IMR-90 (cell line): ENCODE data around the gene CALD1. TPM values are rescaled to one million over a fixed set of nuclear protein-coding genes. Genes with fewer than 3 reads are reported as not detected.
A peak's percentile ranks its signal among the peaks of the same experiment; 100 is the strongest.

Experiments used
- ATAC-seq: fragments of 200-7000 bp; cut with Tn5 transposase; 2 replicates; pipeline ENCODE4 v1.9.1; 2020; ENCODE audit warnings: low read depth, mild to moderate bottlenecking, moderate library complexity
- BruUV-seq: library from RNA; stranded (reverse); fragments of 400-500 nt; replicated peaks from 2 replicates; lab custom pipeline; 2021; lab: Mats Ljungman, UMichigan
- CTCF ChIA-PET: fragments of 300-600 bp; formaldehyde crosslinking; extraction: SDS; loops from one replicate; lab custom pipeline; 2021; ENCODE audit warnings: antibody characterized with exemption; lab: Yijun Ruan, JAX
- POLR2A ChIA-PET: fragments of 300-600 bp; sonication (Branson Sonifier 250); formaldehyde crosslinking; loops from one replicate; lab custom pipeline; 2022; ENCODE audit warnings: antibody characterized with exemption; ENCODE audit not compliant: unreplicated experiment; lab: Charles Lee
- DNase-seq: peaks from one replicate; pipeline ENCODE4 v3.0.0; 2013
- H2AFZ ChIP-seq: replicated peaks from 2 replicates; pipeline ENCODE3; 2013; ENCODE audit warnings: low read length, mild to moderate bottlenecking; ENCODE audit not compliant: poor library complexity
- H2AK5ac ChIP-seq: 2 replicates; pipeline ENCODE4 v1.6.1; 2013; ENCODE audit warnings: low read depth, low read length, inconsistent platforms
- H2AK9ac ChIP-seq: replicated peaks from 2 replicates; pipeline ENCODE3; 2013; ENCODE audit warnings: mild to moderate bottlenecking, low read depth, low read length, moderate library complexity; ENCODE audit not compliant: poor library complexity
- H2BK120ac ChIP-seq: 2 replicates; pipeline ENCODE4 v1.6.1; 2013; ENCODE audit warnings: low read depth, low read length, inconsistent platforms
- H2BK15ac ChIP-seq: 3 replicates; pipeline ENCODE4 v1.6.1; 2013; ENCODE audit warnings: low read depth, low read length, inconsistent platforms
- H2BK20ac ChIP-seq: 2 replicates; pipeline ENCODE4 v1.6.1; 2013; ENCODE audit warnings: low read depth, mild to moderate bottlenecking, inconsistent platforms, low read length, moderate library complexity
- H2BK5ac ChIP-seq: 2 replicates; pipeline ENCODE4 v1.6.1; 2013; ENCODE audit warnings: mild to moderate bottlenecking, low read depth, low read length, inconsistent platforms; ENCODE audit not compliant: poor library complexity, severe bottlenecking
- H3K14ac ChIP-seq: replicated peaks from 2 replicates; pipeline ENCODE4 v1.6.1; 2013; ENCODE audit warnings: low read depth, low read length, inconsistent platforms
- H3K18ac ChIP-seq: 2 replicates; pipeline ENCODE4 v1.6.1; 2013; ENCODE audit warnings: low read depth, low read length, control low read depth
- H3K23ac ChIP-seq: 2 replicates; pipeline ENCODE4 v1.6.1; 2013; ENCODE audit warnings: low read depth, low read length, inconsistent platforms
- H3K27ac ChIP-seq: 2 replicates; pipeline ENCODE4 v1.5.1; 2013; ENCODE audit warnings: mild to moderate bottlenecking, control low read depth, low read length; ENCODE audit not compliant: insufficient read depth
- H3K27me3 ChIP-seq: 2 replicates; pipeline ENCODE4 v1.6.1; 2013; ENCODE audit warnings: low read length; ENCODE audit not compliant: control insufficient read depth, insufficient read depth
- H3K36me3 ChIP-seq: 2 replicates; pipeline ENCODE4 v1.6.1; 2013; ENCODE audit warnings: low read length, mixed read lengths; ENCODE audit not compliant: control insufficient read depth, insufficient read depth
- H3K4ac ChIP-seq: 2 replicates; pipeline ENCODE4 v1.6.1; 2013; ENCODE audit warnings: low read depth, low read length, inconsistent platforms
- H3K4me1 ChIP-seq: 2 replicates; pipeline ENCODE4 v1.6.1; 2013; ENCODE audit warnings: low read length, mixed read lengths; ENCODE audit not compliant: control insufficient read depth, insufficient read depth
- H3K4me2 ChIP-seq: 2 replicates; pipeline ENCODE4 v1.6.1; 2013; ENCODE audit warnings: low read depth, mild to moderate bottlenecking, control low read depth, low read length, moderate library complexity
- H3K4me3 ChIP-seq: 2 replicates; pipeline ENCODE4 v1.5.1; 2013; ENCODE audit warnings: low read depth, mild to moderate bottlenecking, control low read depth, low read length, moderate library complexity; ENCODE audit not compliant: insufficient read depth
- H3K56ac ChIP-seq: 2 replicates; pipeline ENCODE4 v1.6.1; 2013; ENCODE audit warnings: low read length, inconsistent platforms; ENCODE audit not compliant: insufficient read depth; ENCODE audit errors: extremely low read depth
- H3K79me1 ChIP-seq, 2 experiments: 2 replicates each; pipeline ENCODE4 v1.6.1; 2013; ENCODE audit warnings: low read length in 2 of 2, inconsistent platforms in 1 of 2, low read depth in 1 of 2
- H3K9ac ChIP-seq: 2 replicates; pipeline ENCODE4 v1.6.1; 2013; ENCODE audit warnings: low read depth, low read length, control low read depth
- H3K9me1 ChIP-seq: 2 replicates; pipeline ENCODE4 v1.6.1; 2013; ENCODE audit warnings: low read length, inconsistent platforms; ENCODE audit not compliant: insufficient read depth
- H3K9me3 ChIP-seq: 2 replicates; pipeline ENCODE4 v1.6.1; 2013; ENCODE audit warnings: low read length; ENCODE audit not compliant: control insufficient read depth, insufficient read depth
- H4K20me1 ChIP-seq: 2 replicates; pipeline ENCODE4 v1.6.1; 2013; ENCODE audit warnings: low read length, inconsistent platforms; ENCODE audit not compliant: insufficient read depth
- H4K5ac ChIP-seq: 2 replicates; pipeline ENCODE4 v1.6.1; 2013; ENCODE audit warnings: mild to moderate bottlenecking, low read depth, low read length, control low read depth
- H4K8ac ChIP-seq, 2 experiments: 2 replicates each; pipeline ENCODE4 v1.6.1; 2013; ENCODE audit warnings: low read depth in 2 of 2, low read length in 2 of 2, control low read depth in 1 of 2, inconsistent platforms in 1 of 2
- H4K91ac ChIP-seq: 2 replicates; pipeline ENCODE4 v1.6.1; 2013; ENCODE audit warnings: low read depth, low read length, inconsistent platforms; ENCODE audit not compliant: insufficient read depth
- BHLHE40 ChIP-seq: fragments of 150-350 bp; IDR thresholded peaks from 2 replicates; pipeline ENCODE4 v1.6.1; 2016; ENCODE audit warnings: mild to moderate bottlenecking, low read depth, low read length
- CEBPB ChIP-seq: IDR thresholded peaks from 2 replicates; pipeline ENCODE4 v1.6.1; 2012; ENCODE audit warnings: low read depth, low read length, improper control_type of control experiment
- CHD1 ChIP-seq: IDR thresholded peaks from 2 replicates; pipeline ENCODE4 v1.6.1; 2012; ENCODE audit warnings: low read depth, low read length, improper control_type of control experiment
- FOS ChIP-seq: fragments of 150-350 bp; IDR thresholded peaks from 2 replicates; pipeline ENCODE4 v1.6.1; 2016; ENCODE audit warnings: low read depth, low read length
- MAFK ChIP-seq: IDR thresholded peaks from 2 replicates; pipeline ENCODE4 v1.6.1; 2012; ENCODE audit warnings: low read depth, low read length, improper control_type of control experiment
- MAZ ChIP-seq: IDR thresholded peaks from 2 replicates; pipeline ENCODE4 v1.6.1; 2012; ENCODE audit warnings: low read depth, mild to moderate bottlenecking, low read length, improper control_type of control experiment, moderate library complexity, borderline replicate concordance
- MXI1 ChIP-seq: IDR thresholded peaks from 2 replicates; pipeline ENCODE4 v1.6.1; 2012; ENCODE audit warnings: low read depth, mild to moderate bottlenecking, low read length, moderate library complexity, borderline replicate concordance
- NFE2L2 ChIP-seq: fragments of 150-350 bp; IDR thresholded peaks from 2 replicates; pipeline ENCODE4 v1.6.1; 2016; ENCODE audit warnings: low read depth, mild to moderate bottlenecking, low read length
- POLR2A ChIP-seq: IDR thresholded peaks from 2 replicates; pipeline ENCODE4 v1.6.1; 2012; ENCODE audit warnings: mild to moderate bottlenecking, low read depth, low read length
- RAD21 ChIP-seq: IDR thresholded peaks from 2 replicates; pipeline ENCODE4 v1.6.1; 2012; ENCODE audit warnings: low read length, improper control_type of control experiment
- RCOR1 ChIP-seq: IDR thresholded peaks from 2 replicates; pipeline ENCODE4 v1.6.1; 2012; ENCODE audit warnings: mild to moderate bottlenecking, low read length, improper control_type of control experiment; ENCODE audit not compliant: insufficient replicate concordance
- RFX5 ChIP-seq: IDR thresholded peaks from 2 replicates; pipeline ENCODE4 v1.8.0; 2012; ENCODE audit warnings: low read depth, mild to moderate bottlenecking, low read length, moderate library complexity
- SMC3 ChIP-seq: fragments of 150-350 bp; IDR thresholded peaks from 2 replicates; pipeline ENCODE4 v1.6.1; 2016; ENCODE audit warnings: low read depth, mild to moderate bottlenecking, antibody characterized with exemption, low read length, moderate library complexity
- WGBS, 2 experiments: methylation state at CpG; one replicate each; pipeline versions ENCODE4 v1.1.5 to v1.1.7; 2013; ENCODE audit warnings: missing lambda C conversion rate in 2 of 2; ENCODE audit not compliant: insufficient read length in 1 of 2; ENCODE audit errors: extremely low coverage in 2 of 2; 5-methylcytosine and 5-hydroxymethylcytosine counted together
- dilution Hi-C: fragments of 300-500 bp; cut with HindIII; formaldehyde crosslinking; loops from one replicate; pipeline ENCODE4 v1.14.3; 2018; ENCODE audit warnings: low sequenced_read_pairs; ENCODE audit not compliant: unreplicated experiment
- in situ Hi-C: fragments of 300-500 bp; cut with MboI; formaldehyde crosslinking; loops from 3 replicates; pipeline ENCODE4 v1.14.3; 2019; ENCODE audit warnings: low sequenced_read_pairs, inconsistent platforms, mixed read lengths
- intact Hi-C: fragments of 100-400 bp; cut with micrococcal nuclease; formaldehyde crosslinking; loops from 2 replicates; pipeline ENCODE4 v1.10.0; 2022
- polyA plus RNA-seq, 3 experiments: library from polyadenylated mRNA; depleted of rRNA; stranded (reverse); fragments of >200 nt; gene quantifications; 2 replicates each; pipeline ENCODE4 v1.2.3, GENCODE V29; 2012; ENCODE audit warnings: low replicate concordance in 1 of 3
- total RNA-seq: library from RNA; depleted of rRNA; stranded (reverse); fragments of >200 nt; gene quantifications from 2 replicates; pipeline ENCODE4 v1.2.3, GENCODE V29; 2012
- TF ChIP-seq, protein P1 (sequence below): fragments of 150-350 bp; IDR thresholded peaks from 2 replicates; pipeline ENCODE4 v1.6.1; 2017; ENCODE audit warnings: mild to moderate bottlenecking, antibody characterized with exemption, low read length, low read depth
- TF ChIP-seq, protein P2 (sequence below): conservative IDR thresholded peaks from 2 replicates; pipeline ENCODE4 v1.5.1; 2012; ENCODE audit warnings: mild to moderate bottlenecking, low read depth, low read length, improper control_type of control experiment
- TF ChIP-seq, protein P3 (sequence below): fragments of 150-350 bp; IDR thresholded peaks from 2 replicates; pipeline ENCODE4 v1.6.1; 2016; ENCODE audit warnings: low read depth, mild to moderate bottlenecking, low read length, moderate library complexity, borderline replicate concordance

CALD1 gene
- total and polyA plus RNA-seq, 2 of the 4 experiments (the other 2 are of a cell fraction) = 375 to 487 TPM

DNA sequence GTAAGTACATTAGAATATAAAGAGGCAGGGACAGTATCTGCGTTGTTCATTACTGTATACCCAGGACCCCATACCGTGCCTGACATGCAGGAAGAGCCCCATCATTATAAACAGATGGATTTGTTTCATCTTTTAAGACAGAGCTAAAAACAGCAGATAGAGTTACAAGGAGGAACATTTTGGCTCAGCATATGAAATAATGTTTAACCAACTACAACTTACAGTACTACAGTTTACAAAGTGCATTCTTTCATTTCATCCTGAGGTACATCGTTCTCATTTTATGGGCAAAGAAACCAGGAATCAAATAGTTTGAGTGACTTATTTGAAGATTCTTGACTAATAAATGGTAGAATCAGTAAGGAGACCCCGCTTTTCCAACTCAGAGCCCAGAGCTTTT, 168.8 kb downstream of the CALD1 start:
- Histone ChIP-seq H2BK15ac (no peak overlapping the region), H2AK5ac (no peak overlapping the region), H3K18ac (no peak overlapping the region), H4K8ac (no peak overlapping the region; a peak in 1 of 4 replicates), H3K4me1 (peaks cover 1% of the 10 kb centered on the region; the same call in 1 of the 2 replicates), H2BK120ac (no peak overlapping the region), H4K20me1 (no peaks in the 10 kb centered on the region; the same call in 1 of the 2 replicates), H4K91ac (no peak overlapping the region), H3K9me3 (no peaks in the 10 kb centered on the region), H2AFZ (no peak overlapping the region), H3K56ac (no peak overlapping the region), H3K4ac (no peak overlapping the region), H2BK5ac (peak overlapping the region; percentile 85), H2BK20ac (no peak overlapping the region), H3K36me3 (peaks cover 50% of the 10 kb centered on the region), H3K27ac (peak overlapping the region; percentile 16; the same call in 1 of the 2 replicates), H3K14ac (no peak overlapping the region), H3K23ac (no peak overlapping the region), H4K5ac (no peak overlapping the region), H3K4me3 (no peak overlapping the region), H3K9ac (no peak overlapping the region), H2AK9ac (no peak overlapping the region), H3K9me1 (no peaks in the 10 kb centered on the region), H3K4me2 (no peak overlapping the region), H3K79me1 (peaks cover 18 to 48% of the 10 kb centered on the region in 2 experiments), H3K27me3 (no peaks in the 10 kb centered on the region)
- no TSS peak for BruUV-seq
- ATAC-seq (peak; percentile 50; the same call in 1 of the 2 replicates), DNase-seq (peak; percentile 18)
- POLR2A ChIA-PET = no interaction called here
- CTCF ChIA-PET = interaction anchor here (0.6 kb wide), 1 partner anchor 223 kb away, joined by 3 read pairs; no protein-coding TSS in a partner anchor
- no peak for TF ChIP-seq POLR2A
- TF ChIP-seq SMC3 = no peak
- no peak for TF ChIP-seq RAD21
- no peak for TF ChIP-seq MAFK
- TF ChIP-seq BHLHE40 = no peak
- no peak for TF ChIP-seq MAZ
- no peak for TF ChIP-seq NFE2L2
- no peak for TF ChIP-seq CHD1
- no peak for TF ChIP-seq MXI1
- TF ChIP-seq CEBPB = no peak
- TF ChIP-seq, protein P1, sequence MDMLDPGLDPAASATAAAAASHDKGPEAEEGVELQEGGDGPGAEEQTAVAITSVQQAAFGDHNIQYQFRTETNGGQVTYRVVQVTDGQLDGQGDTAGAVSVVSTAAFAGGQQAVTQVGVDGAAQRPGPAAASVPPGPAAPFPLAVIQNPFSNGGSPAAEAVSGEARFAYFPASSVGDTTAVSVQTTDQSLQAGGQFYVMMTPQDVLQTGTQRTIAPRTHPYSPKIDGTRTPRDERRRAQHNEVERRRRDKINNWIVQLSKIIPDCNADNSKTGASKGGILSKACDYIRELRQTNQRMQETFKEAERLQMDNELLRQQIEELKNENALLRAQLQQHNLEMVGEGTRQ = no peak
- TF ChIP-seq RCOR1 = no peak
- TF ChIP-seq FOS = no peak
- TF ChIP-seq RFX5 = no peak
- TF ChIP-seq, protein P2, sequence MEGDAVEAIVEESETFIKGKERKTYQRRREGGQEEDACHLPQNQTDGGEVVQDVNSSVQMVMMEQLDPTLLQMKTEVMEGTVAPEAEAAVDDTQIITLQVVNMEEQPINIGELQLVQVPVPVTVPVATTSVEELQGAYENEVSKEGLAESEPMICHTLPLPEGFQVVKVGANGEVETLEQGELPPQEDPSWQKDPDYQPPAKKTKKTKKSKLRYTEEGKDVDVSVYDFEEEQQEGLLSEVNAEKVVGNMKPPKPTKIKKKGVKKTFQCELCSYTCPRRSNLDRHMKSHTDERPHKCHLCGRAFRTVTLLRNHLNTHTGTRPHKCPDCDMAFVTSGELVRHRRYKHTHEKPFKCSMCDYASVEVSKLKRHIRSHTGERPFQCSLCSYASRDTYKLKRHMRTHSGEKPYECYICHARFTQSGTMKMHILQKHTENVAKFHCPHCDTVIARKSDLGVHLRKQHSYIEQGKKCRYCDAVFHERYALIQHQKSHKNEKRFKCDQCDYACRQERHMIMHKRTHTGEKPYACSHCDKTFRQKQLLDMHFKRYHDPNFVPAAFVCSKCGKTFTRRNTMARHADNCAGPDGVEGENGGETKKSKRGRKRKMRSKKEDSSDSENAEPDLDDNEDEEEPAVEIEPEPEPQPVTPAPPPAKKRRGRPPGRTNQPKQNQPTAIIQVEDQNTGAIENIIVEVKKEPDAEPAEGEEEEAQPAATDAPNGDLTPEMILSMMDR = no peak
- TF ChIP-seq, protein P3, sequence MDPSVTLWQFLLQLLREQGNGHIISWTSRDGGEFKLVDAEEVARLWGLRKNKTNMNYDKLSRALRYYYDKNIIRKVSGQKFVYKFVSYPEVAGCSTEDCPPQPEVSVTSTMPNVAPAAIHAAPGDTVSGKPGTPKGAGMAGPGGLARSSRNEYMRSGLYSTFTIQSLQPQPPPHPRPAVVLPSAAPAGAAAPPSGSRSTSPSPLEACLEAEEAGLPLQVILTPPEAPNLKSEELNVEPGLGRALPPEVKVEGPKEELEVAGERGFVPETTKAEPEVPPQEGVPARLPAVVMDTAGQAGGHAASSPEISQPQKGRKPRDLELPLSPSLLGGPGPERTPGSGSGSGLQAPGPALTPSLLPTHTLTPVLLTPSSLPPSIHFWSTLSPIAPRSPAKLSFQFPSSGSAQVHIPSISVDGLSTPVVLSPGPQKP = no peak
- dilution Hi-C loops (no loop called here), in situ Hi-C loops (loop anchor here (5.0 kb wide), 1 partner anchor 261 kb away; no protein-coding TSS in a partner anchor), intact Hi-C loops (no loop called here)
- no CpG with 5 or more reads among the region's 4 CpGs for WGBS, 2 experiments
